GM12874 (cell line): ENCODE measurements around the gene NUMA1.

Source experiments
- CTCF ChIP-seq: IDR thresholded peaks from 2 replicates; pipeline ENCODE4 v1.5.1; 2011; ENCODE audit warnings: low read depth, mild to moderate bottlenecking, control low read depth, low read length, moderate library complexity; ENCODE audit not compliant: insufficient read depth

The NUMA1 gene

GRCh38 chr11:72072348-72072747 is 8.0 kb downstream of the NUMA1 start:
- no peak for TF ChIP-seq CTCF

GRCh38 chr11:72070491-72070890 is 9.9 kb downstream of the NUMA1 start:
- TF ChIP-seq CTCF, result no peak

- no peak for TF ChIP-seq CTCF
Observed at GRCh38 chr11:72069787-72070251, 10.5 kb downstream of the NUMA1 start.

- TF ChIP-seq CTCF, result no peak
Observed at GRCh38 chr11:72069200-72069599, 11.1 kb downstream of the NUMA1 start.

- TF ChIP-seq CTCF, result no peak
Observed at GRCh38 chr11:72067676-72068075, 12.7 kb downstream of the NUMA1 start.

GRCh38 chr11:72067266-72067665 is 13.1 kb downstream of the NUMA1 start:
- no peak for TF ChIP-seq CTCF

- TF ChIP-seq CTCF, result no peak
Observed at GRCh38 chr11:72066855-72067254, 13.5 kb downstream of the NUMA1 start.
